LHCN-M2 (cell line): ENCODE measurements around the gene DOC2A. TPM values are rescaled to one million over a fixed set of nuclear protein-coding genes. Genes with fewer than 3 reads are reported as not detected.
A peak's percentile ranks its signal among the peaks of the same experiment; 100 is the strongest.
"Not testable (repeated sequence)": the region's sequence is repeated elsewhere in the genome, so short reads cannot be mapped to it uniquely, and the experiment has no call there.

Experiments
- DNase-seq: peaks from one replicate; pipeline ENCODE4 v3.0.0-alpha.2; 2012; ENCODE audit warnings: low read depth
- total RNA-seq: library from RNA; depleted of rRNA; stranded (reverse); fragments of >200 nt; gene quantifications from 2 replicates; pipeline ENCODE4 v1.2.3, GENCODE V29; 2014; rRNA removed

The DOC2A gene
- total RNA-seq, 1 experiment from 2014 or later, result not detected

- peak; percentile 99 for DNase-seq
Observed at GRCh38 chr16:29973384-29974246, 37.2 kb downstream of the DOC2A start, which contains the start of gene TAOK2. Gene TAOK2 (plus strand): TSS chr16:29973868. CDS start chr16:29977773, 3,905 bp downstream.

GRCh38 chr16:29972992-29973383 lies 37.8 kb downstream of the DOC2A start:
- DNase-seq, result no peak

- DNase-seq, result no peak
Observed at GRCh38 chr16:29972500-29972899, 38.3 kb downstream of the DOC2A start.

GRCh38 chr16:29971304-29971703 lies 39.5 kb downstream of the DOC2A start:
- no peak for DNase-seq

- DNase-seq, result no peak
Observed at GRCh38 chr16:29968205-29968604, 42.6 kb downstream of the DOC2A start.

GRCh38 chr16:29963021-29963743 lies 47.6 kb downstream of the DOC2A start:
- DNase-seq, result no peak

- no peak for DNase-seq
Observed at GRCh38 chr16:29962344-29962994, 48.4 kb downstream of the DOC2A start.

- peak; percentile 85 for DNase-seq
Observed at GRCh38 chr16:29961479-29962343, 49.1 kb downstream of the DOC2A start, which contains the start of gene TMEM219. Gene TMEM219 (plus strand): TSS chr16:29962079. CDS start chr16:29963144, 1,065 bp downstream.

- no peak for DNase-seq
Observed at GRCh38 chr16:29961127-29961478, 49.7 kb downstream of the DOC2A start.

GRCh38 chr16:29959821-29960220 lies 51.0 kb downstream of the DOC2A start:
- DNase-seq, result not testable (repeated sequence)

GRCh38 chr16:29959293-29959692 lies 51.5 kb downstream of the DOC2A start:
- DNase-seq, result no peak

- DNase-seq, result no peak
Observed at GRCh38 chr16:29958756-29959155, 52.1 kb downstream of the DOC2A start.

Other genes starting within 250 kb of the DOC2A start
- not detected in 2 replicates for gene ZG16, start 232.8 kb downstream of the DOC2A start, total RNA-seq
- gene KIF22, start 220.3 kb downstream of the DOC2A start, total RNA-seq, result 100 and 108 TPM in 2 replicates
- 126 and 147 TPM in 2 replicates for gene MAZ, start 204.5 kb downstream of the DOC2A start, total RNA-seq
- gene PRRT2, start 198.8 kb downstream of the DOC2A start, total RNA-seq, result 0.58 and 1.1 TPM in 2 replicates
- 63.2 and 63.4 TPM in 2 replicates for gene PAGR1, start 194.9 kb downstream of the DOC2A start, total RNA-seq
- 275 and 303 TPM in 2 replicates for gene MVP, start 190.6 kb downstream of the DOC2A start, total RNA-seq
- 75.5 and 89.7 TPM in 2 replicates for gene CDIPT, start 147.8 kb downstream of the DOC2A start, total RNA-seq
- 10.9 and 15.2 TPM in 2 replicates for gene SEZ6L2, start 111.5 kb downstream of the DOC2A start, total RNA-seq
- 5.0 and 8.9 TPM in 2 replicates for gene ASPHD1, start 110.5 kb downstream of the DOC2A start, total RNA-seq
- gene KCTD13, start 84.8 kb downstream of the DOC2A start, total RNA-seq, result 12.2 and 18.3 TPM in 2 replicates
- gene TMEM219, start 48.9 kb downstream of the DOC2A start, total RNA-seq, result 79.7 and 91.0 TPM in 2 replicates
- gene TAOK2, start 37.2 kb downstream of the DOC2A start, total RNA-seq, result 87.7 and 93.3 TPM in 2 replicates
- 12.2 and 22.4 TPM in 2 replicates for gene HIRIP3, start 15.4 kb downstream of the DOC2A start, total RNA-seq
- 116 and 194 TPM in 2 replicates for gene INO80E, start 14.8 kb downstream of the DOC2A start, total RNA-seq
- gene C16orf92, start 12.2 kb upstream of the DOC2A start, total RNA-seq, result not detected in 2 replicates
- not detected in 2 replicates for gene TLCD3B, start 20.2 kb upstream of the DOC2A start, total RNA-seq
- gene ALDOA, start 54.7 kb upstream of the DOC2A start, total RNA-seq, result 2,146 and 2,472 TPM in 2 replicates
- gene PPP4C, start 65.0 kb upstream of the DOC2A start, total RNA-seq, result 142 and 154 TPM in 2 replicates
- gene TBX6, start 80.9 kb upstream of the DOC2A start, total RNA-seq, result 0.29 and 1.5 TPM in 2 replicates
- 6.8 and 14.2 TPM in 2 replicates for gene YPEL3, start 85.2 kb upstream of the DOC2A start, total RNA-seq
- gene GDPD3, start 102.5 kb upstream of the DOC2A start, total RNA-seq, result 0.83 and 1.0 TPM in 2 replicates
- 37.5 and 46.3 TPM in 2 replicates for gene MAPK3, start 112.2 kb upstream of the DOC2A start, total RNA-seq
- 5.0 and 6.7 TPM in 2 replicates for gene CORO1A, start 172.6 kb upstream of the DOC2A start, total RNA-seq
- gene BOLA2B, start 182.6 kb upstream of the DOC2A start, total RNA-seq, result 257 and 647 TPM in 2 replicates
- gene SLX1A, start 182.8 kb upstream of the DOC2A start, total RNA-seq, result 40.2 and 49.2 TPM in 2 replicates
- 2.6 and 5.4 TPM in 2 replicates for gene SULT1A3, start 188.2 kb upstream of the DOC2A start, total RNA-seq
- 0.57 and 0.58 TPM in 2 replicates for gene NPIPB13, start 237.5 kb upstream of the DOC2A start, total RNA-seq